OCI-LY3 (cell line): ENCODE results near the gene GAK.
"Not testable (repeated sequence)": the region's sequence is repeated elsewhere in the genome, so short reads cannot be mapped to it uniquely, and the experiment has no call there.

Source experiments
- EZH2phosphoT487 ChIP-seq: fragments of 200-600 bp; shearing (Covaris generic); IDR thresholded peaks from 2 replicates; pipeline ENCODE4 v1.6.1; 2018; ENCODE audit warnings: antibody characterized with exemption, mixed run types, low read depth
- TF ChIP-seq, protein P1 (sequence below): fragments of 200-600, 300-600 bp; sonication (generic); IDR thresholded peaks from 2 replicates; pipeline ENCODE4 v1.5.1; 2014; ENCODE audit warnings: antibody characterized with exemption, low read length, low read depth

DNA sequence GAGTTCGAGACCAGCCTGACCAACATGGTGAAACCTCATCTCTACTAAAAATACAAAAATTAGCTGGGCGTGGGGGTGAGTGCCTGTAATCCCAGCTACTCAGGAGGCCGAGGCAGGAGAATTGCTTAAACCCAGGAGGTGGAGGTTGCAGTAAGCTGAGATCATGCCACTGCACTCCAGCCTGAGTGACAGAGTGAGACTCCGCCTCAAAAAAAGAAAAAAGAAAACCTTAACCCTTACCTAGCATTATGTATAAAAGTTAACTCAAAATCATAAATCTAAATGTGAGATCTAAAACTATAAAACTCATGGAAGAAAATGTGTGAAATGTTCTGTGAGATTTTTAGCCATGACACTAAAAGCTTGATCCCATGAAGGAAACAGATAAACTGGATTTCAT, 7.4 kb upstream of the GAK start:
- TF ChIP-seq, protein P1, sequence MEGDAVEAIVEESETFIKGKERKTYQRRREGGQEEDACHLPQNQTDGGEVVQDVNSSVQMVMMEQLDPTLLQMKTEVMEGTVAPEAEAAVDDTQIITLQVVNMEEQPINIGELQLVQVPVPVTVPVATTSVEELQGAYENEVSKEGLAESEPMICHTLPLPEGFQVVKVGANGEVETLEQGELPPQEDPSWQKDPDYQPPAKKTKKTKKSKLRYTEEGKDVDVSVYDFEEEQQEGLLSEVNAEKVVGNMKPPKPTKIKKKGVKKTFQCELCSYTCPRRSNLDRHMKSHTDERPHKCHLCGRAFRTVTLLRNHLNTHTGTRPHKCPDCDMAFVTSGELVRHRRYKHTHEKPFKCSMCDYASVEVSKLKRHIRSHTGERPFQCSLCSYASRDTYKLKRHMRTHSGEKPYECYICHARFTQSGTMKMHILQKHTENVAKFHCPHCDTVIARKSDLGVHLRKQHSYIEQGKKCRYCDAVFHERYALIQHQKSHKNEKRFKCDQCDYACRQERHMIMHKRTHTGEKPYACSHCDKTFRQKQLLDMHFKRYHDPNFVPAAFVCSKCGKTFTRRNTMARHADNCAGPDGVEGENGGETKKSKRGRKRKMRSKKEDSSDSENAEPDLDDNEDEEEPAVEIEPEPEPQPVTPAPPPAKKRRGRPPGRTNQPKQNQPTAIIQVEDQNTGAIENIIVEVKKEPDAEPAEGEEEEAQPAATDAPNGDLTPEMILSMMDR: not testable (repeated sequence)
- TF ChIP-seq EZH2phosphoT487: not testable (repeated sequence)
